HUES6 (cell line): ENCODE data around the gene STC2.
A peak's percentile ranks its signal among the peaks of the same experiment; 100 is the strongest.
"Not testable (repeated sequence)": the region's sequence is repeated elsewhere in the genome, so short reads cannot be mapped to it uniquely, and the experiment has no call there.

Experiments
- H3K27ac ChIP-seq: 2 replicates; pipeline ENCODE4 v1.7.0; 2013; ENCODE audit warnings: low read depth, mild to moderate bottlenecking, low read length, inconsistent platforms
- H3K27me3 ChIP-seq: 2 replicates; pipeline ENCODE4 v1.6.1; 2013; ENCODE audit warnings: low read length; ENCODE audit not compliant: control insufficient read depth, insufficient read depth
- H3K36me3 ChIP-seq: 2 replicates; pipeline ENCODE4 v1.6.1; 2013; ENCODE audit warnings: low read length; ENCODE audit not compliant: control insufficient read depth, insufficient read depth
- H3K4me1 ChIP-seq: 2 replicates; pipeline ENCODE4 v1.6.1; 2013; ENCODE audit warnings: low read length; ENCODE audit not compliant: control insufficient read depth, insufficient read depth
- H3K4me3 ChIP-seq: 2 replicates; pipeline ENCODE4 v1.5.1; 2013; ENCODE audit warnings: low read depth, low read length
- H3K9ac ChIP-seq: one replicate; pipeline ENCODE4 v1.6.1; 2013; ENCODE audit warnings: mild to moderate bottlenecking, low read length
- H3K9me3 ChIP-seq: 2 replicates; pipeline ENCODE4 v1.6.1; 2013; ENCODE audit warnings: low read depth, low read length; ENCODE audit not compliant: control insufficient read depth, insufficient read depth

STC2 gene

GRCh38 chr5:173290477-173291131 lies 37.6 kb downstream of the STC2 start:
- Histone ChIP-seq H3K27ac (no peak overlapping the region), H3K9ac (no peak overlapping the region), H3K36me3 (no peaks in the 10 kb centered on the region), H3K4me3 (no peak overlapping the region), H3K4me1 (peaks cover 23% of the 10 kb centered on the region), H3K9me3 (peaks cover 5% of the 10 kb centered on the region; the same call in 1 of the 2 replicates), H3K27me3 (peaks cover 27% of the 10 kb centered on the region)

DNA sequence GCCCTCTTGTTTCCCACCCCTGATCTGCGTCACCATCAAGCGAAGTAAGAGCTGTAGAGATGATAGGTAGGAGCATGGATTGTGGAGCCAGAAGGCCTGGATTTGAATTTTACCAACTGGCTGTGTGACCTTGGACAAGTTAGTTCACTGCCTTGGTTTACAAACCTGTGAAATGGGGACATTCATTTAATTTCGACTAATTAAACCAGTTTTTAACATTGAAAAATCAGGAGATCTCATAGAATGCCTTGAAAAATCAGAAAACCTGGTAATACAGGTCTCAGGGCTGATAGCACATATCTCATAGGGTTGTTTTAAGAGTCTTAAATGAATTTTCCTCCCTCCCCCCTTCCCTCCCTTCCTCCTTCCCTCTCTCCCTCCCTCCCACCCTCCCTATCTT lies 38.8 kb downstream of the STC2 start:
- no peak overlapping the region for H3K9ac ChIP-seq
- no peak overlapping the region for H3K4me3 ChIP-seq
- H3K27ac ChIP-seq: no peak overlapping the region

DNA sequence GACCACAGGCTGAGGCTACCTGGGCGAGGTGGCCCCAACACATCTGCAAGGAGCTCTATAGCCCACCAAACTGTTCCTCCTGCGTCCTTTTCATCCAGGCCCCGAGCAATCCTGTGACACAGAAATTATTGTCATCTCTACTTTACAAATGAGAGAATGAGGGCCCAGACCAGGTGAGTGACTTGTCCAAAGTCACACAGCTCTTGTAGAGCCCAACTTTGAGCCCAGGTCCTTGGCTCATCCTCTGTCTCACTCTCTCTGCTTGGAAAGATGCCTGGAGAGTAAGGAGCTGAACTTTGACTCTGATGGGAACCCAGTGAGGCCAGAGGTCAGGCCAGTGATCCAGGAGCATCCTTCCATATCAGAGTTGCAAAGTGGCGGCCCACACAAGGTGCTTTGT lies 39.6 kb downstream of the STC2 start:
- peaks cover 26% of the 10 kb centered on the region for H3K27me3 ChIP-seq
- no peak overlapping the region for H3K27ac ChIP-seq
- H3K9ac ChIP-seq: no peak overlapping the region
- H3K4me3 ChIP-seq: no peak overlapping the region
- no peaks in the 10 kb centered on the region for H3K36me3 ChIP-seq
- H3K9me3 ChIP-seq: peaks cover 5% of the 10 kb centered on the region
- H3K4me1 ChIP-seq: peaks cover 10% of the 10 kb centered on the region

More for the DNA sequence above, 38.8 kb downstream of the STC2 start:
- Histone ChIP-seq H3K27me3 (peaks cover 22% of the 10 kb centered on the region), H3K4me1 (peaks cover 16% of the 10 kb centered on the region), H3K9me3 (peaks cover 5% of the 10 kb centered on the region), H3K36me3 (no peaks in the 10 kb centered on the region)

- no peaks in the 10 kb centered on the region for H3K36me3 ChIP-seq
- H3K9ac ChIP-seq: no peak overlapping the region
- H3K4me3 ChIP-seq: no peak overlapping the region
- peaks cover 9% of the 10 kb centered on the region for H3K4me1 ChIP-seq
- H3K27me3 ChIP-seq: peaks cover 40% of the 10 kb centered on the region
- H3K27ac ChIP-seq: no peak overlapping the region
- peaks cover 5% of the 10 kb centered on the region for H3K9me3 ChIP-seq
These were observed 41.1 kb downstream of the STC2 start for GRCh38 chr5:173287086-173287485.

DNA sequence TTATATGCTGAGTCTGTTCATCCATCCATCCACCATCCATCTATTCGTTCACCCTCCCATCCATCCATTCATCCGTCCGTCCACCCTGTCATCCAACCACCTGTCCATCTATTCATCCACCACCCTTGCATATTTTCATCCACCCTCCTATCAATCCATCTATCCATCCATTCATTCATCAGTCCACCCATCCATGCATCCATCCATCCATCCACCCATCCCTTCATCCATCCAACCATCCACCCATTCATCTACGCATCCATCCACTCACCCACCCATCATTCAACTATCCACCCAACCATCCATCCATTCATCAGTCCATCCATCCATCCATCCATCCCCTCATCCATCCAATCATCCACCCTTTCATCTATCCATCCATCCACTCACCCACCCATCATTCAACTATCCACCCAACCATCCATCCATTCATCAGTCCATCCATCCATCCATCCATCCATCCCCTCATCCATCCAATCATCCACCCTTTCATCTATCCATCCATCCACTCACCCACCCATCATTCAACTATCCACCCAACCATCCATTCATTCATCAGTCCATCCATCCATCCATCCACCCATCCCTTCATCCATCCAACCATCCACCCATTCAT lies 43.8 kb downstream of the STC2 start:
- H3K4me3 ChIP-seq: not testable (repeated sequence)
- H3K27me3 ChIP-seq: peaks cover 40% of the 10 kb centered on the region

DNA sequence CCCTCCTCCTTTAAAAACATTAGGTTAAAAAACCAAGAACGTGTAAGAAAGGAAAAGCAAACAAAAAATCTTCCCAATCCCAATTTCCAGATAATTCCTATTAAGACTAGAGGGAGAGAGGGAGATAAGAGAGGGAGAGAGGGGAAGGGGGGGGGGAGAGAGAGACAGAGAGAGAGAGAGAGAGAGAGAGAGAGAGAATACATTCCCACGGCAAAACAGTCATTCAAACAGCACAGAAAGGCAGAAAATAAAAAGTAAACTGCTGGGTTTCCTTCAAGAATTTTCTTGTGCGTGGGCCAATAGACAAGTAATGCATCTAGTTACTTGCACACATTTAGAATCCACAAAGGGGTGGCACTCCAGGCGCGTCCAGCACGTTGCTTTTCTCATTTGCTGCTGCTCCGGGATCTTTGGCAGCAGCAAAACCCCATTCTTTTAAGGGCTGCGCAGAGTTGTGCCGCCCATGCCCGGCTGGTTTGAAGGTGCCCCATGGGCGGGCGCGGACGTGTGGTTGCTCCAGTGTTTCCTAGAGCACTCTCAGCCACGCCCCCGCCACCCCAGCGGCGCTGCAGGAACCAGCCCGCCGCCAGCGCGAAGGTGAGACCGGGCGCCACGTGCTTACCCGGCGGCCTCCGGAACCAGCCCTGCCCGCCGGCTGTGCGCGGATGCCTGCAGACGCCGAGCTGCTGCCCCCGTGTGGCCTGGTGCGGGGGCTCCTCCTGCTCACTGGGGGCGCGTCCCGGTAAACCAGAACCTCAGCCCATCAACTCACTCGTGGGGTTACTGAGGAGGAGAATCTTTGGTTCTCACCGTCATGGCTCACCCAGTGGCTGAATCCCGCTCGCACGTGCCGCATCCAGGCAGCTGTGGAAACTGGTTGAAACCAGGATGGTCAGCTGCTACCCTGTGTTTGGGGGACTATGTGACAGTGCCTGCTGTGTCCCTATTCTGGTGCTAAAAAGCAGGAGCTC lies 44.6 kb downstream of the STC2 start:
- Histone ChIP-seq H3K27ac (no peak overlapping the region), H3K27me3 (peaks cover 40% of the 10 kb centered on the region), H3K9ac (no peak overlapping the region), H3K4me3 (peak overlapping the region; percentile 44), H3K9me3 (no peaks in the 10 kb centered on the region; the same call in 1 of the 2 replicates), H3K36me3 (no peaks in the 10 kb centered on the region), H3K4me1 (0 out of 2 replicates have a peak, but pooled peaks cover 5% of the 10 kb centered on the region)

More for the DNA sequence above, 43.8 kb downstream of the STC2 start:
- H3K27ac ChIP-seq, H3K9ac ChIP-seq, H3K9me3 ChIP-seq, H3K4me1 ChIP-seq, H3K36me3 ChIP-seq: not testable (repeated sequence)

DNA sequence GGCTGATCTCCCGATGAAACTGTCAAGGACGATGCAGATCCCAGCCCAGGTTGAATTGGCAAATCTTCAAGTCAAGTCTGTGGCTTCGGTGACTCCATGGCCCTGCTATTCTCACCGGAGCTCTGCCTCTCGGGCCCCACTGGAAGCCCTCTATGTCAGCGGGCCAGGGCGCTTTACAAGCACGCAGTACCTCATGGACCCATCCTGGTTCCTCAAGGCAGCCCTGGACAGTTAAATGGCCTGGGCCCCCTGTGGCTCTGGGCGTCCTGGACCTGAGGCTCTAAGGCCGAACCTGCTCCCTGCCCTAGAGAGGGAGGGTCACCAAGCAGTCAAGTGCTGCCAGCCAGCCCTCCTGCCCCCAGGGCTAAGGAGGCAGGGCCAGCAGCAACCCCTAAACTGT lies 45.3 kb downstream of the STC2 start:
- H3K9me3 ChIP-seq: no peaks in the 10 kb centered on the region; the same call in 1 of the 2 replicates
- no peak overlapping the region for H3K27ac ChIP-seq
- H3K4me1 ChIP-seq: 0 out of 2 replicates have a peak, but pooled peaks cover 5% of the 10 kb centered on the region
- H3K27me3 ChIP-seq: peaks cover 40% of the 10 kb centered on the region
- H3K36me3 ChIP-seq: no peaks in the 10 kb centered on the region
- H3K9ac ChIP-seq: no peak overlapping the region
- H3K4me3 ChIP-seq: no peak overlapping the region

- H3K36me3 ChIP-seq: no peaks in the 10 kb centered on the region
- H3K27ac ChIP-seq: no peak overlapping the region
- 0 out of 2 replicates have a peak, but pooled peaks cover 5% of the 10 kb centered on the region for H3K4me1 ChIP-seq
- no peaks in the 10 kb centered on the region; the same call in 1 of the 2 replicates for H3K9me3 ChIP-seq
- peaks cover 38% of the 10 kb centered on the region for H3K27me3 ChIP-seq
- no peak overlapping the region for H3K4me3 ChIP-seq
- H3K9ac ChIP-seq: no peak overlapping the region
These were observed 46.3 kb downstream of the STC2 start for GRCh38 chr5:173281910-173282309.

DNA sequence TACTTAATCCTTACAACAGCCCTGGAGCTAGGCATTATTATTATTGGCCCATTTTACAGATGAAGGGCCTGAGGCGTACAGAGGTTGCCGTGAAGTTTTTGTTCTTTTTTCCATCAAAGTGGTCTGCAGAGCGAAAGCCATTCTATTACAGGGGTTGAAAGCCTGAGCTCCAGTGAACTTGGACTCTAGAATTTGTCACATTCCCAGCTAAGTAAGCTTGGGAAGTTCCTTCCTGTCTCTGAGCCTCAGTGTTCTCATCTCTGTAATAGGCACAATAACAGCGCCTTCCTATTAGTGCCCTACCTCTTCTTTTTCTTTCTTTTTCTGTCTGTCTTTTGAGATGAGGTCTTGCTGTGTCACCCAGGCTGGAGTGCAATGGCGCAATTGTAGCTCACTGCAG lies 49.0 kb downstream of the STC2 start:
- H3K4me3 ChIP-seq: no peak overlapping the region
- no peak overlapping the region for H3K27ac ChIP-seq
- H3K4me1 ChIP-seq: 0 out of 2 replicates have a peak, but pooled peaks cover 5% of the 10 kb centered on the region
- peaks cover 22% of the 10 kb centered on the region for H3K27me3 ChIP-seq
- H3K9ac ChIP-seq: no peak overlapping the region
- H3K9me3 ChIP-seq: peaks cover 2% of the 10 kb centered on the region; the same call in 1 of the 2 replicates
- H3K36me3 ChIP-seq: no peaks in the 10 kb centered on the region

- no peak overlapping the region for H3K9ac ChIP-seq
- H3K9me3 ChIP-seq: peaks cover 2% of the 10 kb centered on the region; the same call in 1 of the 2 replicates
- no peak overlapping the region for H3K4me3 ChIP-seq
- H3K27me3 ChIP-seq: peaks cover 16% of the 10 kb centered on the region
- H3K27ac ChIP-seq: no peak overlapping the region
- no peaks in the 10 kb centered on the region for H3K36me3 ChIP-seq
- 0 out of 2 replicates have a peak, but pooled peaks cover 5% of the 10 kb centered on the region for H3K4me1 ChIP-seq
These were observed 49.6 kb downstream of the STC2 start for GRCh38 chr5:173278641-173279040.
